Fibroblast of pulmonary artery (primary cell): ENCODE results near the gene EDRF1.

Experiments
- DNase-seq: peaks from one replicate; pipeline ENCODE4 v3.0.0-alpha.2; 2010; ENCODE audit warnings: low read depth
- H3K4me3 ChIP-seq: replicated peaks from 2 replicates; pipeline ENCODE4 v1.5.1; 2011; ENCODE audit warnings: low read depth, mild to moderate bottlenecking, control low read depth, low read length, moderate library complexity
- CTCF ChIP-seq: IDR thresholded peaks from 2 replicates; pipeline ENCODE4 v1.5.1; 2011; ENCODE audit warnings: mild to moderate bottlenecking, control low read depth, low read length, inconsistent platforms; ENCODE audit errors: missing control alignments

Gene EDRF1

GRCh38 chr10:125687507-125688185 lies 31.9 kb upstream of the EDRF1 start:
- no peak for TF ChIP-seq CTCF

GRCh38 chr10:125689955-125690569 lies 29.4 kb upstream of the EDRF1 start:
- no peak for DNase-seq
- no peak for TF ChIP-seq CTCF
- no peak overlapping the region for H3K4me3 ChIP-seq

More at GRCh38 chr10:125687507-125688185, 31.9 kb upstream of the EDRF1 start:
- no peak for DNase-seq
- H3K4me3 ChIP-seq, result no peak overlapping the region

- no peak overlapping the region for H3K4me3 ChIP-seq
- no peak for TF ChIP-seq CTCF
- no peak for DNase-seq
These were observed 28.1 kb upstream of the EDRF1 start for GRCh38 chr10:125691160-125691981.

- no peak for TF ChIP-seq CTCF
- DNase-seq, result no peak
- H3K4me3 ChIP-seq, result no peak overlapping the region
These were observed 27.3 kb upstream of the EDRF1 start for GRCh38 chr10:125692196-125692595.

GRCh38 chr10:125692601-125693523 lies 26.6 kb upstream of the EDRF1 start:
- no peak overlapping the region for H3K4me3 ChIP-seq
- TF ChIP-seq CTCF, result no peak
- no peak for DNase-seq

- TF ChIP-seq CTCF, result no peak
- DNase-seq, result no peak
- H3K4me3 ChIP-seq, result no peak overlapping the region
These were observed 26.0 kb upstream of the EDRF1 start for GRCh38 chr10:125693524-125693847.
